Vagina (tissue), 2 donors: ENCODE measurements around the gene TTLL11.

Experiments
- POLR2A ChIP-seq, 2 donors: fragments of 450-650 bp; IDR thresholded peaks; one replicate each; pipeline ENCODE4 v1.6.1; 2017; ENCODE audit warnings: antibody characterized with exemption in 2 of 2, mild to moderate bottlenecking in 2 of 2, moderate library complexity in 2 of 2
- TF ChIP-seq, protein P1 (sequence below), 3 experiments: fragments of 450-650 bp in 2 of 3; fragments of 200-600 bp in 1 of 3; sonication (generic) in 1 of 3; IDR thresholded peaks; one replicate each; pipeline ENCODE4 v1.5.1; 2017 to 2019; ENCODE audit warnings: antibody characterized with exemption in 3 of 3, mild to moderate bottlenecking in 2 of 3, moderate library complexity in 2 of 3

GRCh38 chr9:121776001-121776738, 316.9 kb downstream of the TTLL11 start:
- TF ChIP-seq, protein P1, sequence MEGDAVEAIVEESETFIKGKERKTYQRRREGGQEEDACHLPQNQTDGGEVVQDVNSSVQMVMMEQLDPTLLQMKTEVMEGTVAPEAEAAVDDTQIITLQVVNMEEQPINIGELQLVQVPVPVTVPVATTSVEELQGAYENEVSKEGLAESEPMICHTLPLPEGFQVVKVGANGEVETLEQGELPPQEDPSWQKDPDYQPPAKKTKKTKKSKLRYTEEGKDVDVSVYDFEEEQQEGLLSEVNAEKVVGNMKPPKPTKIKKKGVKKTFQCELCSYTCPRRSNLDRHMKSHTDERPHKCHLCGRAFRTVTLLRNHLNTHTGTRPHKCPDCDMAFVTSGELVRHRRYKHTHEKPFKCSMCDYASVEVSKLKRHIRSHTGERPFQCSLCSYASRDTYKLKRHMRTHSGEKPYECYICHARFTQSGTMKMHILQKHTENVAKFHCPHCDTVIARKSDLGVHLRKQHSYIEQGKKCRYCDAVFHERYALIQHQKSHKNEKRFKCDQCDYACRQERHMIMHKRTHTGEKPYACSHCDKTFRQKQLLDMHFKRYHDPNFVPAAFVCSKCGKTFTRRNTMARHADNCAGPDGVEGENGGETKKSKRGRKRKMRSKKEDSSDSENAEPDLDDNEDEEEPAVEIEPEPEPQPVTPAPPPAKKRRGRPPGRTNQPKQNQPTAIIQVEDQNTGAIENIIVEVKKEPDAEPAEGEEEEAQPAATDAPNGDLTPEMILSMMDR (IDR thresholded peaks at IDR 0.05), result no peak
- TF ChIP-seq POLR2A (IDR thresholded peaks at IDR 0.05), result no peak
